ENCODE results near the gene PTX4.

- TF ChIP-seq CTCF (IDR thresholded peaks at IDR 0.05) (no peak), POLR2A (IDR thresholded peaks at IDR 0.05) (no peak)
Observed at GRCh38 chr16:1443980-1444729, 44.6 kb downstream of the PTX4 start, which contains the start of gene CCDC154.

Data from right lobe of liver (tissue), 4 donors.